ENCODE measurements around the gene PCDHGA1.

The PCDHGA1 gene

GRCh38 chr5:141515141-141515540, 184.8 kb downstream of the PCDHGA1 start:
- no peak for TF ChIP-seq CTCF (IDR thresholded peaks at IDR 0.05)

DNA sequence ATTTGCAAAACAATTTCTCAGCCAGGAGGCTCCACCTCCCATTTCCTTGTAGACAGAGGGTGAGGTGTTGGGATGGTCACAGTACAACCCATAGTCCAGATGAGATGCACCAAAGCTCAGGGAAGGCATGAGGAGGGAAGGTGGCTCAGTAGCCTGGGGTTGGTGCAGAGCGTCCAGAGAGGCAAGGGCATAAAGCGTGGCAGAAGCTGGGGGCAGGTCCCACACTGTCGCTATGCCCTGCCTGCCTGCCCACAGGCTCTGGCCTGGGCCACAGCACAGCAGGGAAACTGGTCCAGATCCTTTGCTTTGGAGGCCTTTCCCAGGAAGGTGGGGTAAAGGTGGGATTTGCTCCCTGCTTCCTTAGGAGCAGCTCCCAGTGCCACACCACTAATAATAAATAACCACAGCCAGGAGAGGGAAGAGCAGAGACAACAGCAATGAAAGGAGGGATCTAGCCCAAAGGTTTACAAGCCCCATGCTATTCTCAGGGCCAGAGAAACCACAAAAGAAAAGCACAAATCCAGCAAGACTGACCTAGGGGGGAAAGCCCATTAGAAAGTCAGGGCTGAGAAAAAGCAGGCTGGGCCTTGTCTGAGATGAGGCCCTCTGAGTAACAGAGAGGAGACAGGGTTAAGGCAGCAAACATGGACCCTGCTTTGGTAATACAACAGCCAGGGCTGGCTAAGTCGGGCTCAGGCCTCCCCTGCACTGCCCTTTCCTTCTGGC, 185.8 kb downstream of the PCDHGA1 start:
- no peak for TF ChIP-seq CTCF (IDR thresholded peaks at IDR 0.05)

DNA sequence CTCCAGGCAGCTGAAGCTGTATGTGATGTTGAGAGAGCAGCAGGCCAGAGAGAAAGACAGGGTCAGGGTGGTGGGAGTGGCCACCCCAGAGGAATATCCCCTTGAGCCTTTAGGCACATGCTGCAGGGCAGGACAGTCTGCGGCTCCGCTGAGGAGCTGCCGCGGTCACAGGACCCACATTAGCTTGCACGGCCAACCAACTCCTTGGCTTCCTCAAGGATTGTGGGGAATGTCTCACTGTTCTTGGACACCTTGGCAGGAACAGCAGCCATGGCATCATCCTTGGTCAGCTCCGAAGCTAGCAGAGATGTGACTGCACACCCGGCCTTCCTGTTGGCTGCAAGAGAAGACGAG, 186.3 kb downstream of the PCDHGA1 start:
- no peak for TF ChIP-seq CTCF (IDR thresholded peaks at IDR 0.05)

- TF ChIP-seq CTCF (IDR thresholded peaks at IDR 0.05): no peak
Measured at GRCh38 chr5:141517312-141517711, 187.0 kb downstream of the PCDHGA1 start.

DNA sequence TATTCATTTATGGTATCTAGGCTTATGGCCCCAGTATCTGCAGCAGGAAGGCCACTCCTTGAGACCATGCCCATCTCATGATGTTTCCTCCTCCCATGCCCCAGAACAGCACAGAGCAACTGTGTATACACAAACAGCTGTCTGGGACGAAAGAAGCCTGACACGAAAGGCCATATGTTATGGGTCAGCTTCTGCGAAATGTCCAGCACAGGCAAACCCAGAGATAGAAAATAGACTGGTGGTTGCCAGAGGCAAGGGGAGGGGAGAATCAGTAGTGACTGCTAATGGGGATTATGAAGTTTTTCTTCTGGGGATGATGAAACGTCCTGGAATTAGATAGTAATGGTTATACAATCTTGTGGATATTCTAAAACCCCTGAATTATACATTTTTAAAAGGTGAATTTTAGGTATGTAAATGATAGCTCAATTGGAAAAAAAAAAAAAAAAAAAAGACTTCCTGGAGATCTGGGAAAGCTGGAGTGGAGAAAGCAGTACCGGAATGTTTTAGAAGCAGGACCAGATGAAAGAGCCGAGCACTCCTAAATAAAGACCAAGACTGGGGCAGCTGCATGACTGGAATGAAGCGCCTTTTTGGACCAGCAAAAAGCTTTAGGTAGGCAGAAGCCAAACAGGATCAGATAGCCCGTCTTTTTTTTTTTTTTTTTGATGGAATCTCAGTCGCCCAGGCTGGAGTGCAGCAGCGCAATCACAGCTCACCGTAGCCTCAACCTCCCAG, 187.7 kb downstream of the PCDHGA1 start:
- TF ChIP-seq CTCF (IDR thresholded peaks at IDR 0.05): no peak

DNA sequence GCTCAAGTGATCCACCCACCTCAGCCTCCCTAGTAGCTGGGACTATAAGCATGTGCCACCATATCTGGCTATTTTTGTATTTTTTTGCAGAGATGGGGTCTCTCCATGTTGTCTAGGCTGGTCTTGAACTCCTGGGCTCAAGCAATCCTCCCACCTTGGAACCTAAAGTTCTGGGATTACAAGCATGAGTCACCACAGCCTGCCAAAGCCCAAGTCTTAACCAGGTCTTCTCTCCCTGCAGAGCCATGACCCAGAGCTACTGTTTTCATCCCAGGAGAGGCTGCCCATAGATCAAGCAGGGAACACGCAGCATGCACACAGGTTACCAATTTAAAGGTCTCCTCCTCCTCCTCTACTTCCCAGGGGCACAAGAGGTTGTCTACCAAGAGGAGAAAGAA, 188.3 kb downstream of the PCDHGA1 start:
- TF ChIP-seq CTCF (IDR thresholded peaks at IDR 0.05): no peak

DNA sequence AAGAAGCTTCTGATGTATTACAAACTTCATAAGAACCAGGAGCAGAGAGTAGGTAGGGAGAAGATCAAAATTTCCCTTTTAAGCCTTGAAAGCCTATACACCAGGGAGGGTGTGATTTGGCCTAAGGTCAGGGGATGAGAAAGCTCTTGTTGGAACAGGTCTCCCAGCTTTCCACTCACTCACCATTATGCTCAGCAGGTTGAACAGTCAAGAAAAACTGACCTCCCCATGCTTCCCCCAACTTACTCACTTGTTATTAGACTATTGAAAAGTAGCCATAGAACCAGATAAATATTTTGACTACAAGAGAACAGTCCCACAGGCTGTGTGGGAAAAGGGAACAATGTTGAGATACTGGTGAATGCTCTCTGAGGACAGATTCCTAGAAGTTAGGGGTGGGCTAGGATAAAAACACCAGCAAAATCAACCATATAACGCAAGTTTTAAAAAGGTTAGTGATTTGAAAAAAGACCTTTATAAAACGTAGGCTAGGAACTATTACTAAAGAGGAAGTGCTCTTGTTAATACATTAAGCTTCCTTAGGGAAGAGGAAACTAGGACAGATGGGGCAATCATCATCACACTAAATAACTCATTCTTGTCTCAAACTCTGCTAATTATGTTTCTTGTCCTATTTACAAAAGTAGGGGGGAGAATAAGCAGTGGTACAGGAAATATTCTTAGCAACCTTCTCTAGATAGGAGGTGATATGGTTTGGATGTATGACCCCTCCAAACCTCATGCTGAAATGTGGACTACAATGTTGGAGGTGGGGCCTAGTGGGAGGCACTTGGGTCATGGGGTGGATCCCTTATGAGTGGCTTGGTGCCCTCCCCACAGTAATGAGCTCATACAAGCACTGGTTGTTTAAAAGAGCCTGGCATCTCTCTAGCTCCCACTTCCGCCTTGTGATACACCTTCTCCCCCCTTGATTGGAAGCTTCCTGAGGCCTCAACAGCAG, 189.6 kb downstream of the PCDHGA1 start:
- no peak for TF ChIP-seq CTCF (IDR thresholded peaks at IDR 0.05)

Measured in LNCAP (cell line).